ENCODE results near the gene FRAT1. TPM values are rescaled to one million over a fixed set of nuclear protein-coding genes. Genes with fewer than 3 reads are reported as not detected.

Gene FRAT1
- polyA plus RNA-seq, 1 of the 3 experiments (the other 2 are of a cell fraction) = 1.8 TPM

DNA sequence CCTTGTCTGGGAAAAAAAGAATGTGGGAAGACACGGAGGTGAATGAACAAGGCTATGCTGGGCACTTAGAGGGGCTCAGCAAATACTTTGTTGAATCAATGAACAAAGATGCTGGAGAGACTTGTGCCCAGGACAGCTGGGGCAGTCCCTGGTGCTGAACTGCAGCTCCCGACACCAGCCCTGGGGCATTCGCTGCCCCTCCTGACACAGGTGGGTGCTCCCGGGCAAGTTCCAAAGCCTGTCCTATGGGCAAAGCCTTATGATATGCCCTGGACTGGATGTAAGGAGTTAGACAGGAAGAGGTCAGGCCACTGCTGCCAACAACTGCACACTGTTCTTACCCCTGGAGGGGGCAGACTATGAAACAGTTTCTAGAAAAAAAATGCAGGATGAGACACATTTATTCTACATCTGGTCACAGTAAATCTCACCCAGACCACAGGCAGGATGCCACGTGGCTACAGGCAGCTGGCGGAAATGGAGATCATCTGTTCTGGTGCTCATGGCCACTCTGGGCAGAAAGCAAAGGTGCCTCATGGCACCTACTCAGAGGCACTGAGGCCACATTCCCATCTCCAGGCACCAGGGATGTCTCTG is 37.3 kb downstream of the FRAT1 start:
- Histone ChIP-seq H3K9me2 (no peaks in the 10 kb centered on the region), H3K4me1 (ENCODE audit: control insufficient read depth in 1 of 2, insufficient read depth in 2 of 2, low read depth in 1 of 2, low read length in 1 of 2) (peaks cover 0 to 6% of the 10 kb centered on the region in 2 experiments; a peak in 1 of 4 replicates), H3K9me3 (no peaks in the 10 kb centered on the region), H2AFZ (ENCODE audit: low read depth) (no peak overlapping the region), H3K27me3 (ENCODE audit: insufficient read depth) (no peaks in the 10 kb centered on the region), H3K9ac (no peak overlapping the region), H3K4me3 (ENCODE audit: low read depth in 2 of 2, low read length in 1 of 2) (no peak overlapping the region), H3K79me2 (ENCODE audit: insufficient read depth) (no peaks in the 10 kb centered on the region), H3F3A (replicated peaks; ENCODE audit: insufficient read depth) (peaks cover 4% of the 10 kb centered on the region), H4K20me1 (ENCODE audit: insufficient read depth) (no peaks in the 10 kb centered on the region), H3K36me3 (replicated peaks in 1 of 2; ENCODE audit: control insufficient read depth in 1 of 2, insufficient read depth in 2 of 2, low read length in 1 of 2) (peaks cover 15 to 56% of the 10 kb centered on the region in 2 experiments), H3K4me2 (no peak overlapping the region), H3K27ac (ENCODE audit: low read depth in 2 of 2, low read length in 1 of 2) (no peak overlapping the region; a peak in 1 of 4 replicates)
- whole genome bisulfite sequencing (ENCODE audit: low lambda C conversion rate) = 59% methylated on average over 3 of the region's 6 CpGs
- CTCF ChIA-PET = interaction anchor here (0.8 to 3.4 kb wide), 4 partner anchors 16 to 98 kb away, joined by 3 to 21 read pairs (median 4); no protein-coding TSS in a partner anchor
- DNase-seq = no peak
- TF ChIP-seq MXI1 (IDR thresholded peaks at IDR 0.05; ENCODE audit: low read depth, low read length) (peak; percentile 49; the same call in 1 of the 2 replicates), TAF1 (IDR thresholded peaks at IDR 0.05; ENCODE audit: borderline replicate concordance, low read depth, low read length) (no peak)
- POLR2A ChIA-PET = interaction anchor here (1.1 kb wide), 1 partner anchor 97 kb away, joined by 3 read pairs; no protein-coding TSS in a partner anchor

DNA sequence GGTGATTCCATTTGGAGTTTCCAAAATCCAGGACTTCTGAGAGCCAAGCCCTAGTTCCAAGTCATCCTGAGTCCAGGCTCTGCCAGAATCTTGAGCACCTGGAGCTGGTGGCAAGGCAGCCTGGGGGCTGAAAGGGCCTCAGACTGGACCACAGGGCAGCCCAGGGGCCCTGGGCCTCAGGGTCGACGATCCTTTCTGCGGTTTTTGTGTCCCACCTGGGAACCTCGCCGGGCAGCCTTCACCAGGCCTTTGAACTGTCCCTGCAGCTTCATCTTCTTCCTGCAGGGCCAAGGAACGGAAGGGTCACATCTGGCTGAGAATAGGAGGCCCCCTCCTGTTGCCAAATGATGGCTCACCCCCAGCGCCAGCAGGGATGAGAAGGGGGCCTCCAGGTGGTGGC is 37.8 kb downstream of the FRAT1 start:
- ChIA-PET POLR2A (interaction anchor here (1.1 kb wide), 1 partner anchor 96 kb away, joined by 3 read pairs; no protein-coding TSS in a partner anchor), CTCF (interaction anchor here (0.8 to 3.4 kb wide), 3 partner anchors 22 to 98 kb away, joined by 3 to 21 read pairs (median 3); no protein-coding TSS in a partner anchor)
- no peak overlapping the region for H3K4me2 ChIP-seq
- H3K27me3 ChIP-seq (ENCODE audit: insufficient read depth) = no peaks in the 10 kb centered on the region
- H2AFZ ChIP-seq (ENCODE audit: low read depth) = no peak overlapping the region
- H3K9me2 ChIP-seq = no peaks in the 10 kb centered on the region
- H3K9ac ChIP-seq = no peak overlapping the region
- peaks cover 4% of the 10 kb centered on the region for H3F3A ChIP-seq (replicated peaks; ENCODE audit: insufficient read depth)
- no peak for DNase-seq
- no peaks in the 10 kb centered on the region for H3K79me2 ChIP-seq (ENCODE audit: insufficient read depth)
- 100% methylated on average over 2 of the region's 7 CpGs for WGBS (ENCODE audit: low lambda C conversion rate)
- H3K4me1 ChIP-seq (ENCODE audit: control insufficient read depth in 1 of 2, insufficient read depth in 2 of 2, low read depth in 1 of 2, low read length in 1 of 2) = peaks cover 0 to 6% of the 10 kb centered on the region in 2 experiments; a peak in 1 of 4 replicates
- TF ChIP-seq TAF1 (IDR thresholded peaks at IDR 0.05; ENCODE audit: borderline replicate concordance, low read depth, low read length) = no peak
- TF ChIP-seq, protein P1, sequence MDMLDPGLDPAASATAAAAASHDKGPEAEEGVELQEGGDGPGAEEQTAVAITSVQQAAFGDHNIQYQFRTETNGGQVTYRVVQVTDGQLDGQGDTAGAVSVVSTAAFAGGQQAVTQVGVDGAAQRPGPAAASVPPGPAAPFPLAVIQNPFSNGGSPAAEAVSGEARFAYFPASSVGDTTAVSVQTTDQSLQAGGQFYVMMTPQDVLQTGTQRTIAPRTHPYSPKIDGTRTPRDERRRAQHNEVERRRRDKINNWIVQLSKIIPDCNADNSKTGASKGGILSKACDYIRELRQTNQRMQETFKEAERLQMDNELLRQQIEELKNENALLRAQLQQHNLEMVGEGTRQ (IDR thresholded peaks at IDR 0.05; ENCODE audit: borderline replicate concordance, low read depth, low read length) = no peak
- no peak for TF ChIP-seq SIN3A (IDR thresholded peaks at IDR 0.05; ENCODE audit: borderline replicate concordance, low read depth, low read length)
- TF ChIP-seq MEF2A (IDR thresholded peaks at IDR 0.05; ENCODE audit: borderline replicate concordance, low read depth) = no peak
- no peak for TF ChIP-seq NRF1 (IDR thresholded peaks at IDR 0.05; ENCODE audit: low read depth, low read length)
- TF ChIP-seq MXI1 (IDR thresholded peaks at IDR 0.05; ENCODE audit: low read depth, low read length) = no peak
- no peak for TF ChIP-seq FOXM1 (IDR thresholded peaks at IDR 0.05; ENCODE audit: low read depth)
- no peak for TF ChIP-seq PBX3 (IDR thresholded peaks at IDR 0.05)
- no peak for TF ChIP-seq RFX5 (IDR thresholded peaks at IDR 0.05; ENCODE audit: low read length)
- no peak for TF ChIP-seq JUND (IDR thresholded peaks at IDR 0.05)
- TF ChIP-seq SMC3 (IDR thresholded peaks at IDR 0.05; ENCODE audit: low read depth, low read length) = no peak
- no peak for TF ChIP-seq NFIC (IDR thresholded peaks at IDR 0.05; ENCODE audit: borderline replicate concordance)
- TF ChIP-seq RAD21 (IDR thresholded peaks at IDR 0.05; ENCODE audit: low read length) = no peak
- TF ChIP-seq, protein P2, sequence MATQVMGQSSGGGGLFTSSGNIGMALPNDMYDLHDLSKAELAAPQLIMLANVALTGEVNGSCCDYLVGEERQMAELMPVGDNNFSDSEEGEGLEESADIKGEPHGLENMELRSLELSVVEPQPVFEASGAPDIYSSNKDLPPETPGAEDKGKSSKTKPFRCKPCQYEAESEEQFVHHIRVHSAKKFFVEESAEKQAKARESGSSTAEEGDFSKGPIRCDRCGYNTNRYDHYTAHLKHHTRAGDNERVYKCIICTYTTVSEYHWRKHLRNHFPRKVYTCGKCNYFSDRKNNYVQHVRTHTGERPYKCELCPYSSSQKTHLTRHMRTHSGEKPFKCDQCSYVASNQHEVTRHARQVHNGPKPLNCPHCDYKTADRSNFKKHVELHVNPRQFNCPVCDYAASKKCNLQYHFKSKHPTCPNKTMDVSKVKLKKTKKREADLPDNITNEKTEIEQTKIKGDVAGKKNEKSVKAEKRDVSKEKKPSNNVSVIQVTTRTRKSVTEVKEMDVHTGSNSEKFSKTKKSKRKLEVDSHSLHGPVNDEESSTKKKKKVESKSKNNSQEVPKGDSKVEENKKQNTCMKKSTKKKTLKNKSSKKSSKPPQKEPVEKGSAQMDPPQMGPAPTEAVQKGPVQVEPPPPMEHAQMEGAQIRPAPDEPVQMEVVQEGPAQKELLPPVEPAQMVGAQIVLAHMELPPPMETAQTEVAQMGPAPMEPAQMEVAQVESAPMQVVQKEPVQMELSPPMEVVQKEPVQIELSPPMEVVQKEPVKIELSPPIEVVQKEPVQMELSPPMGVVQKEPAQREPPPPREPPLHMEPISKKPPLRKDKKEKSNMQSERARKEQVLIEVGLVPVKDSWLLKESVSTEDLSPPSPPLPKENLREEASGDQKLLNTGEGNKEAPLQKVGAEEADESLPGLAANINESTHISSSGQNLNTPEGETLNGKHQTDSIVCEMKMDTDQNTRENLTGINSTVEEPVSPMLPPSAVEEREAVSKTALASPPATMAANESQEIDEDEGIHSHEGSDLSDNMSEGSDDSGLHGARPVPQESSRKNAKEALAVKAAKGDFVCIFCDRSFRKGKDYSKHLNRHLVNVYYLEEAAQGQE (IDR thresholded peaks at IDR 0.05; ENCODE audit: low read depth, low read length) = no peak
- TF ChIP-seq FOXJ3 (CRISPR knock-in tag; IDR thresholded peaks at IDR 0.05) = no peak
- TF ChIP-seq, protein P3, sequence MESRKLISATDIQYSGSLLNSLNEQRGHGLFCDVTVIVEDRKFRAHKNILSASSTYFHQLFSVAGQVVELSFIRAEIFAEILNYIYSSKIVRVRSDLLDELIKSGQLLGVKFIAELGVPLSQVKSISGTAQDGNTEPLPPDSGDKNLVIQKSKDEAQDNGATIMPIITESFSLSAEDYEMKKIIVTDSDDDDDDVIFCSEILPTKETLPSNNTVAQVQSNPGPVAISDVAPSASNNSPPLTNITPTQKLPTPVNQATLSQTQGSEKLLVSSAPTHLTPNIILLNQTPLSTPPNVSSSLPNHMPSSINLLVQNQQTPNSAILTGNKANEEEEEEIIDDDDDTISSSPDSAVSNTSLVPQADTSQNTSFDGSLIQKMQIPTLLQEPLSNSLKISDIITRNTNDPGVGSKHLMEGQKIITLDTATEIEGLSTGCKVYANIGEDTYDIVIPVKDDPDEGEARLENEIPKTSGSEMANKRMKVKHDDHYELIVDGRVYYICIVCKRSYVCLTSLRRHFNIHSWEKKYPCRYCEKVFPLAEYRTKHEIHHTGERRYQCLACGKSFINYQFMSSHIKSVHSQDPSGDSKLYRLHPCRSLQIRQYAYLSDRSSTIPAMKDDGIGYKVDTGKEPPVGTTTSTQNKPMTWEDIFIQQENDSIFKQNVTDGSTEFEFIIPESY (IDR thresholded peaks at IDR 0.05; ENCODE audit: borderline replicate concordance, low read depth) = no peak
- TF ChIP-seq POLR2AphosphoS5 (IDR thresholded peaks at IDR 0.05; ENCODE audit: low read depth, low read length) = no peak
- peaks cover 14 to 55% of the 10 kb centered on the region in 2 experiments for H3K36me3 ChIP-seq (replicated peaks in 1 of 2; ENCODE audit: control insufficient read depth in 1 of 2, insufficient read depth in 2 of 2, low read length in 1 of 2)
- H3K27ac ChIP-seq (ENCODE audit: low read depth in 2 of 2, low read length in 1 of 2) = no peak overlapping the region; a peak in 1 of 4 replicates
- no peak overlapping the region for H3K4me3 ChIP-seq (ENCODE audit: low read depth in 2 of 2, low read length in 1 of 2)
- H4K20me1 ChIP-seq (ENCODE audit: insufficient read depth) = no peaks in the 10 kb centered on the region
- no peaks in the 10 kb centered on the region for H3K9me3 ChIP-seq

Measured in SK-N-SH (cell line).